K562 (cell line): ENCODE results near the gene SPTBN4. TPM values are rescaled to one million over a fixed set of nuclear protein-coding genes. Genes with fewer than 3 reads are reported as not detected.

Experiments
- BHLHE40 ChIP-seq: IDR thresholded peaks from 2 replicates; pipeline ENCODE4 v1.6.1; 2011; ENCODE audit warnings: low read length, improper control_type of control experiment
- CEBPG ChIP-seq, 3 experiments: fragments of 200-800 bp in 1 of 3; sonication (Bioruptor generic) in 1 of 3; sonication (generic) in 1 of 3; formaldehyde crosslinking in 1 of 3; IDR thresholded peaks in 2 of 3; conservative IDR thresholded peaks in 1 of 3; 2 replicates each; pipeline versions ENCODE4 v1.6.1 to v1.8.0; 2016 to 2022; ENCODE audit warnings: missing compliant biosample characterization in 2 of 3, missing genetic modification characterization in 2 of 3, mild to moderate bottlenecking in 1 of 3, missing genetic modification reagents in 1 of 3
- FOXP1 ChIP-seq: sonication (generic); formaldehyde crosslinking; IDR thresholded peaks from 2 replicates; pipeline ENCODE4 v1.8.0; 2022; ENCODE audit warnings: mild to moderate bottlenecking, missing genetic modification reagents
- GATAD2A ChIP-seq: fragments of 450-650 bp; IDR thresholded peaks from 2 replicates; pipeline ENCODE4 v1.6.1; 2017
- KLF16 ChIP-seq: IDR thresholded peaks from 2 replicates; pipeline ENCODE4 v1.6.1; 2016; ENCODE audit warnings: antibody characterized with exemption
- LEF1 ChIP-seq: fragments of 450-650 bp; IDR thresholded peaks from 2 replicates; pipeline ENCODE4 v1.6.1; 2016; ENCODE audit warnings: mild to moderate bottlenecking
- MTA1 ChIP-seq: fragments of 450-650 bp; IDR thresholded peaks from 2 replicates; pipeline ENCODE4 v1.6.1; 2017; ENCODE audit warnings: borderline replicate concordance
- MTA3 ChIP-seq: fragments of 450-650 bp; formaldehyde crosslinking; IDR thresholded peaks from 2 replicates; pipeline ENCODE4 v1.6.1; 2017; ENCODE audit warnings: mild to moderate bottlenecking, borderline replicate concordance
- NONO ChIP-seq, 2 experiments: fragments of 200-400 bp in 1 of 2; fragments of 450-650 bp in 1 of 2; formaldehyde crosslinking in 1 of 2; IDR thresholded peaks; 2 replicates each; pipeline ENCODE4 v1.6.1; 2017; ENCODE audit warnings: low read depth in 2 of 2, mild to moderate bottlenecking in 2 of 2, moderate library complexity in 2 of 2, low read length in 1 of 2
- PML ChIP-seq: IDR thresholded peaks from 2 replicates; pipeline ENCODE4 v1.6.1; 2012; ENCODE audit warnings: low read length, inconsistent platforms
- RBM34 ChIP-seq: fragments of 200-400 bp; formaldehyde crosslinking; IDR thresholded peaks from 2 replicates; pipeline ENCODE4 v1.6.1; 2018; ENCODE audit warnings: low read length, borderline replicate concordance; ENCODE audit not compliant: insufficient read depth
- RFX7 ChIP-seq: fragments of 250-450 bp; sonication (Bioruptor Pico); IDR thresholded peaks from 2 replicates; pipeline ENCODE4 v1.5.1; 2021; ENCODE audit warnings: mild to moderate bottlenecking
- TRIM24 ChIP-seq, 2 experiments: fragments of 450-650 bp; IDR thresholded peaks; 2 replicates each; pipeline ENCODE4 v1.6.1; 2016
- XRCC3 ChIP-seq: fragments of 450-650 bp; IDR thresholded peaks from 2 replicates; pipeline ENCODE4 v1.6.1; 2017; ENCODE audit warnings: mild to moderate bottlenecking, moderate library complexity
- ZNF23 ChIP-seq: fragments of 250-450 bp; sonication (Bioruptor Pico); IDR thresholded peaks from 2 replicates; pipeline ENCODE4 v1.4.0; 2020; ENCODE audit warnings: mild to moderate bottlenecking
- ZNF384 ChIP-seq: IDR thresholded peaks from 2 replicates; pipeline ENCODE4 v1.6.1; 2012; ENCODE audit warnings: low read depth, low read length, improper control_type of control experiment
- polyA plus RNA-seq, 8 experiments: library from polyadenylated mRNA; depleted of rRNA in 4 of 8; stranded (reverse) in 5 of 8; unstranded in 3 of 8; fragments of >200 nt; fragmentation: Nextera tagmentation in 2 of 8; fragmentation: Illumina TruSeq in 1 of 8; extraction: Ambion mirVana in 2 of 8; extraction: Trizol in 1 of 8; gene quantifications; 2 replicates each; pipeline versions ENCODE4 v1.2.1 to v1.2.3, GENCODE V29; 2011 to 2014; ENCODE audit warnings: inconsistent platforms in 1 of 8, missing spikeins in 1 of 8
- total RNA-seq, 7 experiments: library from RNA; depleted of rRNA in 6 of 7; stranded (reverse); fragments of >200 nt in 6 of 7; fragmentation: Illumina TruSeq in 2 of 7; extraction: Trizol in 2 of 7; gene quantifications; 2 replicates each; pipeline versions ENCODE4 v1.2.1 to v1.2.3, GENCODE V29; 2011 to 2021; ENCODE audit warnings: low replicate concordance in 1 of 7
- TF ChIP-seq, protein P1 (sequence below): fragments of 450-650 bp; IDR thresholded peaks from 2 replicates; pipeline ENCODE4 v1.6.1; 2016; ENCODE audit warnings: missing biosample characterization, missing genetic modification characterization
- TF ChIP-seq, protein P2 (sequence below): fragments of 250-450 bp; sonication (Bioruptor Pico); IDR thresholded peaks from 2 replicates; pipeline ENCODE4 v1.5.0; 2021; ENCODE audit warnings: mild to moderate bottlenecking, moderate library complexity
- TF ChIP-seq, protein P3 (sequence below): fragments of 250-450 bp; sonication (Bioruptor Pico); IDR thresholded peaks from 2 replicates; pipeline ENCODE4 v1.4.0; 2020; ENCODE audit warnings: mild to moderate bottlenecking
- TF ChIP-seq, protein P4 (sequence below): fragments of 450-650 bp; formaldehyde crosslinking; conservative IDR thresholded peaks from 2 replicates; pipeline ENCODE4 v1.4.0; 2022; ENCODE audit warnings: mild to moderate bottlenecking, missing genetic modification characterization

The SPTBN4 gene
- total and polyA plus RNA-seq, 9 of the 15 experiments (the other 6 are each of a cell fraction or from before 2014, with no cell fraction given): 0.01 to 1.5 (median 0.86) TPM

DNA sequence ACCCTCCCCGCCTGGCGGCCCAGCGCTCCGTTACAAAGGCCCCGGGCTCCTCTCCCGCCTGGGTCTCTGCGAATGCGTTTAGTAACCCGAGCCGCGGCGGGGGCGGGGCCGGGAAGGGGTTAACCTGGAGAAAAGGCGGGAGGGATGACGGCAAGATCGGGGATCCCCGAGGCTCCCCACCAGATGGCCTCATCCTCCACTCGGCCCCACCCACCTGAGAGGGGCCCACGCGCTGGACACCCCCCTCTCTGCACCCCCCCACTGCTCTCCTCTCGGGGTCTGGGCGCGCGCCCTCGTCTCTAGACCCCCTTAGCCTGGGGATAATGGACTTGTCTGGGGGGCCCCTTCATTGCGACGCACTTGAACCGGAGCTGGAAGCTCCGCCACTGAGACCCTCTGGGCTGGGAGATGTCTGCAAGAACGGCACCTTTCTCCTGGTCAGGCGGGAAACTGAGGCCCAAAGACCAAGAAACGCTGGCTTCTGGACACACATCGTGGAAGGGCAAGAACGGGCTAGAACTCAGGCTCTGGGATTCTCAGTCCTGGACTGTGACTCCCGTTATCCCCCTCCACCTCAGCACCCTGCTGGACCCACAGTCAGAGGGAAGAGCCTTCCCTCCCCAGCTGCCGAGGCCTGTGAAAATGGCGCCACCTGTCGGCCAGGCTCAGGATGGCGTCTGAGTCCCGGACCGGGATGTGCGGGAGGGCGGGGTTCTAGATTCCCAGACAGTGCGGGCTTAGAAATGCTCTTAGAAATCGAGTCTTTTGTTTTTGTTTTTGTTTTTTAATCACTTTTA, 131.5 kb downstream of the SPTBN4 start (continued):
- TF ChIP-seq CEBPG (CRISPR knock-in tag; IDR thresholded peaks at IDR 0.05): no peak
- TF ChIP-seq CEBPG (tag; conservative IDR thresholded peaks at IDR 0.05 in 1 of 2, IDR thresholded peaks at IDR 0.05 in 1 of 2): no peak
- TF ChIP-seq GATAD2A: no peak
- TF ChIP-seq PML: no peak
- no peak for TF ChIP-seq RBM34
- no peak for TF ChIP-seq FOXP1 (CRISPR knock-in tag)
- no peak for TF ChIP-seq XRCC3
- TF ChIP-seq, protein P1, sequence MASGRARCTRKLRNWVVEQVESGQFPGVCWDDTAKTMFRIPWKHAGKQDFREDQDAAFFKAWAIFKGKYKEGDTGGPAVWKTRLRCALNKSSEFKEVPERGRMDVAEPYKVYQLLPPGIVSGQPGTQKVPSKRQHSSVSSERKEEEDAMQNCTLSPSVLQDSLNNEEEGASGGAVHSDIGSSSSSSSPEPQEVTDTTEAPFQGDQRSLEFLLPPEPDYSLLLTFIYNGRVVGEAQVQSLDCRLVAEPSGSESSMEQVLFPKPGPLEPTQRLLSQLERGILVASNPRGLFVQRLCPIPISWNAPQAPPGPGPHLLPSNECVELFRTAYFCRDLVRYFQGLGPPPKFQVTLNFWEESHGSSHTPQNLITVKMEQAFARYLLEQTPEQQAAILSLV: no peak
- TF ChIP-seq, protein P2, sequence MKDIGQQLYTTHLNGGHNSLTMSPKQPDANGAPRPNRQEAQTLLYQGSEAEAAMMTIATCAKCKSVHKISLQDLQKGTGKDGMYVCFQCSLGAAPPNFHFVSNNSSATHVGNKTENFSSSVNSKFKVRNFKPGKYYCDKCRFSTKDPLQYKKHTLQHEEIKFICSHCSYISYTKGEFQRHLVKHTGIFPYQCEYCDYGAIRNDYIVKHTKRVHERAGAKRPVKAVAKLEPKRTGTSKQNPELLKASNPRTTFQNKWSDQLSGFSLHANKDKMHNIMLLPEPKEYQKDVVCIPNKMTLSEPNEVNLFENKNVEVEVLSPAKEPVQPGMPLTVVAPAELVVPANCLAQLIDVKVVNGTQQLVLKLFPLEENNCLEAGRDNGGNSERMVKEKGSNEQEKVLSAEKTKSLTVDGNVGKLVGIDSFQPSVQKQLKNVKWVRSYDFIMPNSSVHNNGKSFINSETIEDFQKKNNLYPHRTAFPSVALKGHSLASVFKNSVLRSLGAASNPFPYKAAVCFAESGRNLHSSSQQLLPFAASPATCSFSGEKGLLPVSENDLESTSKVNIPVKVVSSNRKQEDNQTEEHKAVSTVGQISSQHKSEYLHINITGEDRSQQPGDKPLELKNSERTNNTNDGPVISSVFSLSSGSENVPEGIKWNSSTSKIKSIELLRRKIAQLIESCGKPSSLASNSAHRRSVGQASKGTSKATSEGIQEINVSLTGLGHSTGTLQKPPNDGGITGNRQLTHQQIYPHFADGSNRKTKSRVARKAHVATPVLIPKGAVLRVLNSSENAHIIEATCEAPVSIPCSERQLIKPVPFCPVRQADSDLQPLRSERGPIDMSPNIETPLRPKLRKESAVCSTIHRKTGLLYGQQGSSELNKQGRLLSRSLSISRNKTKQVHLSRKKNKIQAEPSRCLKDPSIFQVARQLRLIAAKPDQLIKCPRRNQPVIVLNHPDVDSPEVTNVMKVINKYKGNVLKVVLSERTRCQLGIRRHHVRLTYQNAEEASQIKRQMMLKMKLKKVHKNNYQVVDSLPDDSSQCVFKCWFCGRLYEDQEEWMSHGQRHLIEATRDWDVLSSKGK (CRISPR knock-in tag): no peak
- no peak for TF ChIP-seq ZNF384
- TF ChIP-seq BHLHE40: peak; percentile 57
- peak in 1 of 2 experiments; percentile 99; a peak in 2 of 4 replicates for TF ChIP-seq NONO (IDR thresholded peaks at IDR 0.05; ENCODE audit: low read depth in 2 of 2, low read length in 1 of 2)
- TF ChIP-seq ZNF23: no peak
- TF ChIP-seq, protein P3, sequence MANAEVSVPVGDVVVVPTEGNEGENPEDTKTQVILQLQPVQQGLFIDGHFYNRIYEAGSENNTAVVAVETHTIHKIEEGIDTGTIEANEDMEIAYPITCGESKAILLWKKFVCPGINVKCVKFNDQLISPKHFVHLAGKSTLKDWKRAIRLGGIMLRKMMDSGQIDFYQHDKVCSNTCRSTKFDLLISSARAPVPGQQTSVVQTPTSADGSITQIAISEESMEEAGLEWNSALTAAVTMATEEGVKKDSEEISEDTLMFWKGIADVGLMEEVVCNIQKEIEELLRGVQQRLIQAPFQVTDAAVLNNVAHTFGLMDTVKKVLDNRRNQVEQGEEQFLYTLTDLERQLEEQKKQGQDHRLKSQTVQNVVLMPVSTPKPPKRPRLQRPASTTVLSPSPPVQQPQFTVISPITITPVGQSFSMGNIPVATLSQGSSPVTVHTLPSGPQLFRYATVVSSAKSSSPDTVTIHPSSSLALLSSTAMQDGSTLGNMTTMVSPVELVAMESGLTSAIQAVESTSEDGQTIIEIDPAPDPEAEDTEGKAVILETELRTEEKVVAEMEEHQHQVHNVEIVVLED: no peak
- peak; percentile 28; the same call in 1 of the 2 replicates for TF ChIP-seq MTA1
- TF ChIP-seq, protein P4, sequence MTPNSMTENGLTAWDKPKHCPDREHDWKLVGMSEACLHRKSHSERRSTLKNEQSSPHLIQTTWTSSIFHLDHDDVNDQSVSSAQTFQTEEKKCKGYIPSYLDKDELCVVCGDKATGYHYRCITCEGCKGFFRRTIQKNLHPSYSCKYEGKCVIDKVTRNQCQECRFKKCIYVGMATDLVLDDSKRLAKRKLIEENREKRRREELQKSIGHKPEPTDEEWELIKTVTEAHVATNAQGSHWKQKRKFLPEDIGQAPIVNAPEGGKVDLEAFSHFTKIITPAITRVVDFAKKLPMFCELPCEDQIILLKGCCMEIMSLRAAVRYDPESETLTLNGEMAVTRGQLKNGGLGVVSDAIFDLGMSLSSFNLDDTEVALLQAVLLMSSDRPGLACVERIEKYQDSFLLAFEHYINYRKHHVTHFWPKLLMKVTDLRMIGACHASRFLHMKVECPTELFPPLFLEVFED (CRISPR knock-in tag): no peak
- TF ChIP-seq KLF16: peak; percentile 47; the same call in 1 of the 2 replicates
- no peak for TF ChIP-seq RFX7 (CRISPR knock-in tag)
- TF ChIP-seq MTA3: peak; percentile 69; the same call in 1 of the 2 replicates
- TF ChIP-seq LEF1: peak; percentile 50; the same call in 1 of the 2 replicates
- TF ChIP-seq TRIM24 (IDR thresholded peaks at IDR 0.05): no peak
